NCI-H2107 treated with DMSO at 0.1 percent for 48 hours (cell line): ENCODE measurements around the gene C11orf24.

Experiments used
- DNase-seq: peaks from one replicate; lab custom pipeline; 2025; ENCODE audit not compliant: unreplicated experiment; lab: John Stamatoyannopoulos, UW

The C11orf24 gene

GRCh38 chr11:68211546-68211945 is 60.2 kb downstream of the C11orf24 start:
- no peak for DNase-seq
